HUDEP-2 (cell line): ENCODE data around the gene SIX5.
"Not testable (repeated sequence)": the region's sequence is repeated elsewhere in the genome, so short reads cannot be mapped to it uniquely, and the experiment has no call there.

Experiments
- DNase-seq, 76 experiments: peaks; one replicate each; lab custom pipeline; 2025; ENCODE audit not compliant: unreplicated experiment in 76 of 76; lab: John Stamatoyannopoulos, UW

Gene SIX5

DNA sequence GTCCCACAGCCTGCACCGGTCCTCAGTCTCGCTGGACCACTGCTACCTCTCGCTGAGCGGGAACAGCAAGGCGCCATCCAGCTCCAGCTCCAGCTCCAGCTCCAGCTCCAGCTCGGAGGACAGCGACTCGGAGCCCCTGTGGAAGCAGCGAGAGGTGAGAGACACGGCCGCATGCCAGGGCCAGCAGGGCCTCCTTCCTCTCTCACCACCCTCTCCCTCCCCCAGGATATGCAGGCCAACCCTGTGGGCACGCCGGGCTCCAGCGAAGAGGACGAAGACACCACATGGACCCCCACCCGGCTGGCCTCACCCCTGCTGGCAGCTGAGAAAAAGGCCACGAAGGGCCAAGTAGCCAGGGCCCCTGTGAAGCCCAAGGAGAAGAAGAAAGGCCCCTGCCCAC lies 7.3 kb downstream of the SIX5 start:
- DNase-seq = no peak

DNA sequence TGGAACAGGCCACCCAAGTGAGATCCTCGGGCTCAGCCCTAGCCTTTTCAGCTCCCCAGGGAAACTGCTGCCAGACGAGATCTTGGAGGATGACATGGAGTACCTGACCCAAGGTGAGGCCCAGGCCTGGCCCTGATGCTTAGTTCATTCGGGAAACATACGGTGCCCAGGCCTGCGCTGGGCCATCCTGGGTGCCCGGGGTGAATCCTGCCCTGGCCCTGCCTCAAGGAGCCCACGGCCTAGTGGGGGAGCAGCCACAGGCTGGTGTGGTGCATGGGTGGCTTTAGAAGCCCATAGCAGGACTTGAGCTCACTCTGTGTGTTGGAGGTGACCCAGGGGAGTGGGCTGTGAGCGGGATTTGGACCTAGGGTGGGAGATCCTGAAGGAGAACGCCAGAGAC lies 10.1 kb downstream of the SIX5 start:
- DNase-seq = no peak

DNA sequence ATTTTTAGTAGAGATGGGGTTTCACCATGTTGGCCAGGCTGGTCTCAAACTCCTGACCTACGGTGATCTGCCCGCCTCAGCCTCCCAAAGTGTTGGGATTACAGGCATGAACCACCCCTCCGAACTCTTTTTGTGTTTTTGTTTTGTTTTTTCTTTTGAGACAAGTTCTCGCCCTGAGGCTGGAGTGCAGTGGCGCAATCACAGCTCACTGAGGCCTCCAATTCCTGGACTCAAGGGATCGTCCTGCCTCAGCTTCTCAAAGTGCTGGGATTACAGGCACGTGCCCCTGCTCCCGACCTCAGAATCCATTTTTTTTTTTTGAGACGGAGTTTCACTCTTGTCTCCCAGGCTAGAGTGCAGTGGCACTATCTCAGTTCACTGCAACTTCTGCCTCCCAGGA lies 11.4 kb downstream of the SIX5 start:
- DNase-seq = no peak

DNA sequence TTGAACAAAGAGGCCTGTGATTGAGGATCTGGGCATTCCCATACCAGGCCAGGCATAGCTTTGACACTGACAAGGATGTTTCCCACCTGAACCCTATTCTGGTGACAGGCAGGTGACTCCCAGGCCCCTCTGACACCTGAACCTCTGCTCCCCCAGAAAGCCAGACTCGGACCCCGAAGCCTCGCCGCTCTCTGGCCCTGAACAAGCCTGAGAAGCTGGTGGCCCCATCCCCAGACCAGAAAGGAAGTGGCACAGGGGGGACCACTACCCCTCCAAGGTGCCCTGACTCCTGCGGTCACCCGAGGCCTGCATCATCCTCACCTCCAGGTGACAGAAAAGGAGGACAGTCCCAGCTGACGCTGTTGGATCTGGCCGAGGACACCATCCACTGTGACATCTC lies 14.7 kb downstream of the SIX5 start:
- no peak for DNase-seq

DNA sequence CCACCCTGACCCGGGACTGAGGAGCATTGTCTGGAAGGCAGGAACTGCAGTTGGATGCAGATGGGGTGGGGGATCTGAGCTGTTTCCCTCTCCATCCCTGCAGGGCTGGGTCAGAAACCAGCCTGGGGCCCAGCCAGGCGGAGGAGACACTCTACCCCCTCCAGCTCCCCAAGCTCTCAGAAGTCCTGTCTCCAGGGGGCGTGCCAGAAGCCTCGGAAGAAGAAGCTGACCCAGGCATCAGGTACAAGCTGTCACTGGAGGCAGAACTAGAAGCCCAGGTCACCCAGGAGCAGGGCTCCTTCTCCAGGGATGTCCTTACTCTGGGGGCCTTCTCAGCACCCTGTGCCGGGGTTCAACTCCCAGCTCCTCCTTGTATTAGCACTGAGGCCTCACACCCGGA lies 15.5 kb downstream of the SIX5 start:
- peak in 22 of 76 experiments; percentile 7 to 56 (median 30) for DNase-seq

DNA sequence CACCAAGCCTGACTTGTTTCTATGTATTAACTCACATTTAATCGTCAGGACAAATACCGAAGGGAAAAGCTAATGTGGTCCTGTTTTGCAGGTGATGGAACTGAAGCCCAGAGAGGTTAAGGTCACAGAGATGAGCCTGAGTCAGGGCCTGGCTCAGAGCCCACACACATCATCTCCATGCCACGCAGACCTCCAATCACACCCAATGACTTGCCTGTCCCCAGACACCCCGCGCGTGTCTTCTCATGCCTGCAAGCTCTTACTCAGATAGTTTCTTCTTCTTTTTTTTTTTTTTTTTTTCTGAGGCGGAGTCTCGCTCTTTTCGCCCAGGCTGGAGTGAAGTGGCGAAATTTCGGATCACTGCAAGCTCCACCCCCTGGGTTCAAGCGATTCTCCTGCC lies 16.4 kb downstream of the SIX5 start:
- no peak for DNase-seq

DNA sequence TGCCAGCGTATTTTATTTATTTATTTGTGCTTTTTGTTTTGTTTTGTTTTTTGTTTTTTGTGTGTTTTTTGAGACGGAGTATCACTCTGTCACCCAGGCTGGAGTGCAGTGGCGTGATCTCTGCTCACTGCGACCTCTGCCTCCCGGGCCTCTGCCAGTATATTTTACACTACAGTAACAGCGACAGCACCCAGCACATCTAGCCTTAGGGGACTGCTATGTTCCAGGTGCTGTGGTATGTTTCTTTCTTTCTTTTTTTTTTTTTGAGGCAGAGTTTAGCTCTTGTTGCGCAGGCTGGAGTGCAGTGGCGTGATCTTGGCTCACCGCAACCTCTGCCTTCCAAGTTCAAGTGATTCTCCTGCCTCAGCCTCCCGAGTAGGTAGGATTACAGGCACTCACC lies 17.6 kb downstream of the SIX5 start:
- not testable (repeated sequence) for DNase-seq

DNA sequence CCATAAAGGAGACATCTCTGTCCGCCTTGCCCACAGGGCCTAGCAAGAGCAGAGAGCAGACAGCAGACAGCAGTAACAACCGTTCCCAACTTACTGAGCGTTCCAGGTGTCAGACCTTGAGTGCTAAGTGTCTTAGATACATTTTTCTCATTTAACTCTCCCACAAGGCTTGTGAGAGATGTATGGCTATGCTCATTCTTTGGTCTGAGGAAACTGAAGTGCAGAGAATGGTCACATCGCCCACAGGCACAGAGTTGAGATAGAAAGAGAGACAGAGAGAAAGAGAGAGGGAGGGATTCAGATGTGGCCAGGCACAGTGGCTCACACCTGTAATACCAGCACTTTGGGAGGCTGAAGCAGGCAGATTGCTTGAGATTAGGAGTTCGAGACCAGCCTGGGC lies 21.5 kb downstream of the SIX5 start:
- DNase-seq = no peak

DNA sequence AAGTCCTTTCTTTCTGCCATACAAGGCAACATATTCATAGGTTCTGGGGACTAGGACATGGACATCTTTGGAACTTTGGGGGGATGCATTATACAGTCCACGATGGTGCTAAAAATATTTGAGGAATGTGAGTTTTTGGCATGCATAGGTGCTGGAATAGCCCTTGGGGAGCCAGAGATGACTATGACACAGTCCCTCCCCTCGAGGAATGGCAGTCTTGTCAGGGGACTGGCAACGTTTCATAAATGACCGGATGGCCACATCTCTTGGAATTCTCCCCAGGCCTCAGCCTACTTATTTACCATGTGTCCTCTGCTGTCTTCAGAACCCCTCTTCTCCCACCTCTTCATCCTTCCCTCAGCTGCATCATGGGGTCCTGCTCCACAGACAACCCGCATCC lies 22.2 kb downstream of the SIX5 start:
- DNase-seq = no peak

DNA sequence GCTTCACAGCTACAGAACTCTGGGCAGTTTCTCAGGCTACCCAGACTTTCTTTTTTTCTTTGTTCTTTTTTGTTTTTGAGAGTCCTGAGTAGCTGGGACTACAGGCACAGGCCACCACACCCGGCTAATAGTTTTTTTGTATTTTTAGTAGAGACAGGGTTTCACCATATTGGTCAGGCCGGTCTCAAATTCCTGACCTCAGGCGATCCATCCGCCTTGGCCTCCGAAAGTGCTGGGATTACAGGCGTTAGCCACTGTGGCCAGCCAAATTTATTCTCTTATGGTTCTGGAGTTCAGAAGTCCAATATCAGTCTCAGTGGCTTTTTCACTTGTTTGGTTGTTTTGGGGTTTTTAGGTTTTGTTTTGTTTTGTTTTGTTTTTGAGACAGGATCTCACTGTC lies 23.4 kb downstream of the SIX5 start:
- DNase-seq = no peak

DNA sequence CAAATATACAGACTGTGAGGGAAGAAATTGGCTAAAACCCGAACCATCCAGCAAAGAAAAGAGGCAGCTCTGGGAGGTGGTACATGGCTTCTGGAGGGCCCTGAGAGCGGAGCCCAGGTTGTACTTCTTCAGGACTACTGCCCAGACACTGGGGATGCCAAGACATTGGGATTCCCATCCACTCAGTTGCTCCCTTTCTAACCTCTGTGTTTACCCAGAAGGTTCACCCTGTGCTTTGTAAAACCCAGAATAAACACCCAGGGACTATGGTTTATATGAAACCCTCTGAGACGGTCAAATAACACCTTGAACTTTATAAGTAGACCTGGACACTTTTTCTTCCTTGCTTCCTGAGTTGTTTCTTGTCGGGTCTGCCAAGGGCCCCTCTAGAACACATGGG lies 26.1 kb downstream of the SIX5 start:
- no peak for DNase-seq

DNA sequence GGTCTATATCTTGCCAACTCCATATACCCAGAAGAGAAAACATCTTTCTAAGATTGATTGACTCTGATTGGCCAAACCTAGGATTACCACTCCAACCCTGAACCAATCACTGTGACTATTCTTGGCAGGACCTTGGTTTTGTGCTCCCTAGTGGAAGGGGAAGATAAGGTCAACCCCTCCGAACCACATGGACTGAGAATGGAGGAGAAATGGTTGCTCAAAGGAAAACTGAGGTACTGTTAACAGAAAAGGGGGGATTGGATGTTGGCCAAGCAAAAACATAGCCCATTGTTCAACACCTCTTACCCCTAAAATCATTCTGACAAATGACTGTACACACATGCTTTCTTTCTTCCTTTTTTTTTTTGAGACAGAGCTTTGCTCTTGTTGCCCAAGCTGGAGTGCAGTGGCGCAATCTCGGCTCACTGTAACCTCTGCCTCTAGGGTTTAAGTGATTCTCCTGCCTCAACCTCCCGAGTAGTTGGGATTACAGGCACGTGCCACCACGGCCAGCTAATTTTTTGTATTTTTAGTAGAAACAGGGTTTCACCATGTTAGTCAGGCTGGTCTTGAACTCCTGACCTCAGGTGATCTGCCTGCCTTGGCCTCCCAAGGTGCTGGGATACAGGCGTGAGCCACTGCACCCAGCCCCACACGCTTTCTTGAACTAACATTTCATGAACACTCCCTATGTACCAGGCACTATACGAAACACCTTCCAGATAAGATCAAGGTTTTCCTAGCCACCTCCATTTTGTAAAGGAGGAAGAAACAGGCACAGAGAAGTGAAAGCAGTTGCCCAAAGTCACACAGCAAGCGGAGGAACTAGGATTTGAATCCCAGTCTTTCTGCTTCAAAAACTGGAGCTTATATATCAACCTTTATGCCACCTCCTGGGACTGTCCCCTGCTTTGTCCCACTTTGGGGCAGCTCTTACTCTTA lies 29.3 kb downstream of the SIX5 start:
- DNase-seq = peak in 11 of 76 experiments; percentile 17 to 53 (median 27)

DNA sequence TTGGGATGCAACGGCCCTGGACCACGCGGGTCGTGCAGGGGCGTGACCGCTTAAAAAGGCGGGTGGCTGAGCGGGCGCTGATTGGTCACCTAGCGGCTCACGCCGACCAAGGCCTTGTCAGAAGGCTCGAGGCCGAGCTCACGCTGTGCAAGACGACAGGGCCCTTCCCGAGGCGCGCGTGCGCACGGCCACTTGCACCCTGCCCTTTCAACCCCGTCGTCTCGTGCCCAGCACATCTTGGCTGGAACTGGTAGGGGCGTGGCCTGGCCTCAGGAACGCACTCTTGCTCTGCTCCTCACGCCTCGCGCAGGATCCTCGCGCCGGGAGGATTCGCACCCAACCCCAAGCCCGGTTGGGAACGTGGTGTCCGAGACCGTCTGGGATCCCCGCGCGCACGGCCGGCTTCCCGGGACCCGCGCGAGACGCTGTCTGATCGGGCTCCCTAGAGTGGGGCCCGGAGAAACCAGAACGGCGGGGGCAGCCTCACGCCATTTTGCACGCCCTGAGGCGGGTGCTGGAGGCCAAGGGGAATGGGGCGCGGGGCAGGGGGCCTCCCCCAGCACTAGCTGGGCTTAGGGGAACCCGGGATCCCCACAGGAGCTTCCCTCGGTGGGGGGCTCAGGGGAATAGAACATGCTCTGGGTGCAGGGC lies 35.8 kb downstream of the SIX5 start, which contains the start of gene MEIOSIN:
MEIOSIN (plus strand) TSS at position 280 of the 651 bp plus-strand sequence. CDS start 1,938 bp downstream, outside the sequence.
- no peak for DNase-seq

DNA sequence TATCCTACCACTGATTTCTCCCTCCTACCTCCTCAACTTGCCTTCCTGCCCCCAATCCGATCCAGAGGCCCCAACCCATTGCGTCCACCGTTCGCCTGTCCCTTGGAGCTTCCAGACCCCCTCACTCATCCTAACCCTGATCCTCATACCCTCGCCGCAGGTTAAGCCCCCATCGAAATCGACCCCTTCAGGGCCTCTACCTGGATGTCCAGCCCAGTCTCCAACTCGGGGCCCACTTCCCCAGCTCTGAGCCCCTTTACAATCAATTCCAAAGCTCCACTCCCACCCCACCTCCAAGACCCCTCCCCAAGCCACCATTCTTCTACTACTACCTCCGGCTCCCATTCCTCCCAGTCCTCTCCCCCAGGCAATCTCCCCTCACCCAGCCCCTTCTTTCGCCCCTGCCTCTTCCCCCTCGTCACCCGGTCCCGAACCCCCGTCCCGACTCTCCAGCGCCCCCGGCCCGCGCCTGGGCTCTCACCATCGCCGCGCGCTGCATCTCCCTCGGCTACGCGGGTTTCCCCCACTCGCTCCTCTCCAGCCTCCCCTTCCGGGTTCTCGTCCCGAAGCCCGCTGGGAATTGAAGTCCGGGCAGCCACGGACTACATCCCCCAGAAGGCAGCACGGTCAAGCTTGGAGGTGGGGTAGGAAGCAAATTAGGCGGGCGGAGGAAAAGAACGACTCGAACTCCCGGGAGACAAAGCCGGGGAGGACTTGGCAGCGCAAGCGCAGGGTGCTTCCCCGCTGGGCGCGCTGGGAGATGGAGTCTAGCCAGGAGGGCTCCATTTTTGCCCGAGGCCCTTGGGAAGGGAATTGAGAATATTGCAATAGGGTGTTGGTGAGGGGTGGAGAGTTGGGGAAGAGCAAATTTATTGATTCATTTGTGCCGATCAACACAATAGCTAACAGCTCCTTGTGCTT lies 38.4 kb downstream of the SIX5 start, which contains the start of gene FBXO46:
FBXO46 (minus strand) TSS at position 529 of the 921 bp plus-strand sequence. CDS start 17,401 bp downstream, outside the sequence.
- peak; percentile 37 to 99 (median 98) for DNase-seq

DNA sequence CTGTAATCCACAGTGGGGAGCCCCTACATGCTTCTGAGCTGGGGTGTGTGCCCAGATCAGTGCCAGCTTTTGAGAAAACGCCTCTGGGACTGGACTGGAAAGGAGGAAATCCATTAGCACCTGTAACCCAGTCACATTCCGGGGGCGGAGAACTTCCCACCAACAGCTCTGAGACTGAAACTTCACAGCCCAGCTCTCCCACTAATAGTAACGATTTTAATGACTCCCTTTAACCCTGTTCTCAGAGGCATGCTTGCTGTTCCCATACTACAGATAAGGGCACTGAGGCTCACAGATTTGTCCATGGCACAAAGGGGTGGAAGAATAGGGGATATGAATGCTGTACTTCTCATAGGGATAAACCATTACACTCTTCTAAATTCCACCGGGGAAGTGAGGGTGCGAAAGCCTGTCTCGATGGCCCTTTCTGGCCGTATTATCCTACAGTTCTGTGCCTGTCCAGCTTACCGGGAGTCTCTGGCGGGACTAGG lies 39.2 kb downstream of the SIX5 start:
- DNase-seq = peak in 1 of 76 experiments; percentile 21

DNA sequence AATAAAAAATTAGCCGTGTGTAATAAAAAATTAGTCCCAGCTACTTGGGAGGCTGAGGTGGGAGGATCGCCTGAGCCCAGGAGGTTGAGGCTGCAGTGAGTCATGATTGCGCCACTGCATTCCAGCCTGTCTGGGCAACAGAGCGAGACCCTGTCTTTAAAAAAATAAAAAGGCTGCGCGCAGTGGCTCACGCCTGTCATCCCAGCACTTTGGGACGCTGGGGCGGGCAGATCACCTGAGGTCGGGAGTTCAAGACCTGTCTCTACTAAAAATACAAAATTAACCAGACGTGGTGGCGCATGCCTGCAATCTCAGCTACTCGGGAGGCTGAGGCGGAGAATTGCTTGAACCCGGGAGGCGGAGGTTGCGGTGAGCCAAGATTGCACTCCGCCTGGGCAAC lies 40.4 kb downstream of the SIX5 start:
- not testable (repeated sequence) for DNase-seq

DNA sequence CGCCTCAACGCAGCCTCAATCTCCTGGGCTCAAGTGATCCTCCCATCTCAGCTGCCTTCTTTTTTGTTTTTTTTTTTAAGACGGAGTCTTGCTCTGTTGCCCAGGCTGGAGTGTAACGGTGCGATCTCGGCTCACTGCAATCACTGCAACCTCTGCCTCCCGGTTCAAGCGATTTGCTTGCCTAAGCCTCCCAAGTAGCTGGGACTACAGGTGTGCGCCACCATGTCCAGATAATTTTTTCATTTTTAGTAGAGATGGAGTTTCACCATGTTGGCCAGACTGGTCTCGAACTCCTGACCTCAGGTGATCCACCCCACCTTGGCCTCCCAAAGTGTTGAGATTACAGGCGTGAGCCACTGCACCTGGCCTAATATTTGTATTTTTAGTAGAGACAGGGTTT lies 49.0 kb downstream of the SIX5 start:
- not testable (repeated sequence) for DNase-seq

DNA sequence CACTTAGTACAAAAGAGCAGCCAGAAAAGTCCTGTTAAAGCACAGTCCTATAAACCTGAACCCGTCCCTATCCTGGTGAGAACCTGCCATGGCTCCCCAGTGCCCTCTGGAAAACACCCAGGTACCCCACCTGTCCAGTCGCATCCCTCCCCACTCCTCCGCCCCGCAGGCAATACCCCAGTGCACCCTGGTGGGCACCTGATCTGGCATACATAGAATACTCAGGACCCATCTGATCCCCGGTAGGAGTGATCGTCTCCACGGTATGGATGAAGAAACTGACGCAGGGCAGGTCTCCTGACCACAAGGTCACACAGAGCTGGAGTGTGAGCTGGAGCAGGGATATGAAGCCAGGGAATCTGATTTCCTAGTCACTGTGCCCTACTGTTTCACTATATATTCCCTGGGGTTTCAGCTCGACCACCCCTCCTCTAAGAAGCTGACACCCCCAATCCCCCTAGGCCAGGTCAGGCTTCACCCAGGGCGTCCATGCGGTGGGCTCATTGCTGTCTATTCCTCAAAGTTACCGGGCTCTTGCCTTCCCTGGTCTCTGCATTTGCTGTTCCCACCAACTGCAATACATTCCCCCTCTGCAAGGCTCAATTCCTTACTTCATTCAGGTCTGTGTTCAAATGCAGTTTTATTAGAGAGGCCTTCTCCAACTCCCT lies 50.9 kb downstream of the SIX5 start:
- DNase-seq = no peak

DNA sequence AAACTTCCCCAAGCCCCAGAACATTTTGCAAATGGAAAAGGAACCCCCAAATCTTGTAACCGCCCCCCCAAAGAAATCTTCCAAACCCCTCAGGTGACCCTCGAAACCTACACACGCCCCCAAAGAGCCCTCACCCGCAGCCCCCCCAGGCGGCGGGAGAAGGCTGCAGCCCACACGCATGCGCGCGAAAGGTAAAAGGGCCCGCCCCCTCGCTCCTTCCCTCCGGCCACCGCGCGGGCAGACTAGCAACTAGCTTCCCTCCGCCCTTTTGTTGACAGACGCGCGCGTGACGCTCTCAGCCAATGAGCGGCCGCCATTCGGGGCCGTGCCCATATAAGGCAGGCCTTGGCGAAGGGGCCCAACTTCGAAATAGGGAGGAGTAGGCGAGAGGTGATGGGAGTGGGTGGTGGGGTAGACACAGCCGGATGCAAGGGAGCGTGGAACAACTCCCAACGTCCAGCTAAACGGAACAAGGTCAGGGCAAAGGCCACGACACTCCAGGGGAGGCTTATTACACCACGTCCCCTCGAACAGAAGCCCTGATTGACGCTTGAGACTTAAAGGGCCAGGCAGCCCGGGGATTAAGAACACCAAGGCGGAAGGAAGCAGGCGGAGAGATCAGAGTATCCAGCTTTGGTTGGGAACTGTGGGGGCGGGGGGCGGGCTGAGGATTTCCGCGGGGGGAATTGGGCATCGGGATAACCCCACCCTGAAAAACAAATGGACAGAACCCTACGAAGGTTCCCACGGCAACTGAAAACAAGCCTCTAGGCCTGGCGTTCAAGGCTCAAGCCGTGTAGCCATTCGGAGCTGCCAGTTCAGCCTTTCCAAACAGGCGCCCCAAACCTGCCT lies 51.7 kb downstream of the SIX5 start:
- DNase-seq = peak; percentile 61 to 100 (median 99)
